HG02798 (cell line): ENCODE results near the gene CDC27.
"Not testable (repeated sequence)": the region's sequence is repeated elsewhere in the genome, so short reads cannot be mapped to it uniquely, and the experiment has no call there.

Source experiments
- ATAC-seq: cut with Tn5 transposase; IDR thresholded peaks from one replicate; pipeline ENCODE4 v1.9.1; 2021; ENCODE audit warnings: mild to moderate bottlenecking; ENCODE audit not compliant: unreplicated experiment, poor library complexity

Gene CDC27

GRCh38 chr17:47221154-47221553 is 32.1 kb upstream of the CDC27 start:
- ATAC-seq: no peak

DNA sequence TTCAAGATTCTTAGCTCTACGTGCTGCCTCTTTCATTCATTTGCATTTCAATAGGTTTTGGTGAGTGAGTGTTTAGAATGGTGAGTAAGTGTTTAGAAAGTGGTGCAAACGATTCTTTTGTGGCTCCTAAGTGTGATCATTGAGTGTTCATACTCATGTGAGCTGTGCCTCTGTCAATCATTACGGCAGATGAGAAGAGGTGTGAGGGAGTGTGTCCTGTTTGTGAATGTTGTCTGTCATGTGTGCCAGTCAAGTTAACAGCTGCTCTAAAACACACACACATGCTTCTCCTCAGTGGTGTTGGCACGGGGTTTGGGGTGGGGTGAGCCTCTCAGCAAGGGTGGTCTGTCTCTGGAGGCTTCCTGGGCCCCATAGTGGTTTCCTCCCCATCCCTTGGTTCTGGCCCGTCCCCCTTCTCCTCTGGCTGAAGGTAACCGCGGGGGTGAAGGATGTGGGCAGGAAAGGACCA is 31.5 kb upstream of the CDC27 start:
- no peak for ATAC-seq

DNA sequence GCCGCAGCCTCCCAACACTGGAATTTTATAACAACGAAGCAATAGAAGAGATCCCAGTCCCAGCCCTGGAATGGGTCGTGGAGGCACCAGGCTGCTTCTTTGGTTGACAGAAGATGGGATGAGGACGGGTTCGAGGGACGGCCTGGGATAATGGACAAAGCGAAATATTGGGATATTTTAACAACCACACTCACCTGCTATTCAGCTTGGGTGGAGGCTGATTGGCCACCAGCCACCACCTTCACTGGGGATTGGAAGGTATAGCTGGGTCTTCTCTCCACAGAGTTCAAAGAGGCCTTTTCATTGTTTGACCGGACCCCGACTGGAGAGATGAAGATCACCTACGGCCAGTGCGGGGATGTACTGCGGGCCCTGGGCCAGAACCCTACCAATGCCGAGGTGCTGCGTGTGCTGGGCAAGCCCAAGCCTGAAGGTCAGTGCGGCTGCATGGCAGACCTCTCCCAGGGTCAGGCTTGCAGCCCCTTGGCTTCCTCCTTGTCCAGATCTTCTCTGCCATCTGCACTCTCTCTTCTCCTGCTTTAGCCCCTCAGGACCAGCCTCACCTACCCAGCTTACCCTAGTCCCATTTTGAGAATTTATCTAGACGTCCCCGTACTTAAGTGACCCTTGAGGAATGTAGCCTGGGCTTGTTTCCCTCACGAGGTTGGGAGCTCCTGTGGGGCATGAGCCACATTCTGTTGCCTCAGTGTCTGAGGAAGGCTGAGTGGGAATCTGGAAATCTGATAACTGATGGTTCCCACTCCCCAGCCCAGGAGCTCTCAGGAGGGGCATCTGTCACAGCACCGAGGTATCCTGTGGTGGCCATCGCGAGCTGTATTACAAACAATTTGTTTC is 30.8 kb upstream of the CDC27 start:
- ATAC-seq: no peak

- no peak for ATAC-seq
These were observed 29.9 kb upstream of the CDC27 start for GRCh38 chr17:47218896-47219430.

DNA sequence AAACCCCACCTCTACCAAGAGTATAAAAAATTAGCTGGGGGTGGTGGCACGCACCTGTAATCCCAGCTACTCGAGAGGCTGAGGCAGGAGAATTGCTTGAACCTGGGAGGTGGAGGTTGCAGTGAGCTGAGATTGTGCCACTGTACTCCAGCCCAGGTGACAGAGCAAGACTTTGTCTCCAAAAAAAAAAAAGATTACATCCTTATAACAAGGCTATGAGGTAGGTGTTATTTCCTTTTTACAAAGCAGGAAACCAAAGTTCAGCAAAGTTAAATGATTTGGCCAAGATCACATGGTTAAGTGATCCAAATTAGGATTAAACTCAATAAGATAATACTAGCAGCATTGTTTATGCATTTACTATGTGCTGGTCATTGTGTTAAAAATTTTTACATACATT is 28.2 kb upstream of the CDC27 start:
- not testable (repeated sequence) for ATAC-seq

DNA sequence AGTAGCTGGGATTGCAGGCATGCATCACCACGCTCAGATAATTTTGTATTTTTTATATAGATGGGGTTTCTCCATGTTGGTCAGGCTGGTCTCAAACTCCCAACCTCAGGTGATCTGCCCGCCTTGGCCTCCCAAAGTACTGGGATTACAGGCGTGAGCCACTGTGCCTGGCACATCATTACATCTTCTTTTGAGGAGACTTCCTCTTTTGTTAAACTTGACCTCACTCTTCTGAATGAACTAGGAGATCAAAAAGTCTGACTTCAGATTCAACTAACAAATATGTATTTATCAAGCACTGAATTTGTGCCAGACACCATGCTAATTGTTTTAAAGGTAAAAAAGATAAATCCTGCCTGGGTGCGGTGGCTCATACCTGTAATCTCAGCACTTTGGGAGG is 27.7 kb upstream of the CDC27 start:
- not testable (repeated sequence) for ATAC-seq

DNA sequence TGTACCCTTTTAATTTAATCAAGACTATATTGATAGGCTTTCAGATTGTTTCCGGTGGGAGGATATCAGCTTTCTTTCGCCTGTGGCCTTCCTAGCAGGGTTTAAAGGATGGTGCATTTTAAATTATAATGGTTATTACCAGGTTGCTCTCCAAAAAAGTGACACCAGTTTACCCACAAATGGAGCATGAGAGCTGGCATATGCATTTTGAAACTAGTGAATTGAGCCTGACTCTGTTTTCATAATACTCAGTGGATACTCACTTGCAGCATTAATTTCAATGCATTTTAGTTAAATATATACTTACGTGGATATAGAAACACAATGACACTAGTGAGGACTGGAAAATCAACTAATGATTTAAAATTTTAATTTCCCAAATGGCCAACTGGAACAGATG is 25.8 kb upstream of the CDC27 start:
- no peak for ATAC-seq

DNA sequence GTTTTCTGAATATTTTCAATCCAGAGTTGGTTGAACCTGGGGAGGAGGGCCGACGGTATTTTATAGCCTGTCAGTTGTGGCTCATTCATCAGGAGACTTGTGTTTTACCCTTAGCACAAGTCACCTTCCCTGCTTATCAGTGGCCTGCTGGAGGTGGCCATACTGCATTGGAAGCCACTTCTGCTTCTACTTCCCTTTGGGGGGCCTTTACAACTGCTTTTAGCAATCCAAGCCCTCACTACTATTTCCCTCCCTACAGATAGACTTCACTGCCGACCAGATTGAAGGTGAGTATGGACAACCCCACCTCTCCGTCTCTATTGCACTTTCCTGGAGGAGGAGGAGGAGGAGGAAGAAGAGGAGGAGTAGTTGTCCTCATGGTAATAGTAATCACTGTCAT is 24.4 kb upstream of the CDC27 start:
- ATAC-seq: no peak

- ATAC-seq: no peak
These were observed 23.4 kb upstream of the CDC27 start for GRCh38 chr17:47212458-47212857.

DNA sequence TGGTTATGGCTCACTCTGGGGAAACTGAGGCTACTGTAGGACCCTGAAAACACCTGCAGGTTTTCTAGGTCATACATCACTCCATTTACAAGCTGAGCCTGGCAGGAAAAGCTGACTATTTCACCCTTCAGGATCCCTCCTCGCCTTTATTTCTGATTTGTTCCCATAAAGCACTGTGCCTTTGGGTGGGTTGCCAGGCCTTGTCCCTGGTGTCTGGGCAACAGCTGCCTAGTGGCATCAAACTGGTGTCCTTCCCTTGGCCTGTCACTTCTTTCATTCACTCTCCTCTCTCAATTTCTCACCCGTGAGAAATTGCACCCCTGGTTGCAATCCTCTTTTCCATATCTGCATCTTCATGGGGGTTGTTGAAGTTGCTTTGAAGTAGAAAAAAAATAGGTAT is 21.7 kb upstream of the CDC27 start:
- ATAC-seq: no peak

- ATAC-seq: no peak
These were observed 21.0 kb upstream of the CDC27 start for GRCh38 chr17:47210105-47210504.

DNA sequence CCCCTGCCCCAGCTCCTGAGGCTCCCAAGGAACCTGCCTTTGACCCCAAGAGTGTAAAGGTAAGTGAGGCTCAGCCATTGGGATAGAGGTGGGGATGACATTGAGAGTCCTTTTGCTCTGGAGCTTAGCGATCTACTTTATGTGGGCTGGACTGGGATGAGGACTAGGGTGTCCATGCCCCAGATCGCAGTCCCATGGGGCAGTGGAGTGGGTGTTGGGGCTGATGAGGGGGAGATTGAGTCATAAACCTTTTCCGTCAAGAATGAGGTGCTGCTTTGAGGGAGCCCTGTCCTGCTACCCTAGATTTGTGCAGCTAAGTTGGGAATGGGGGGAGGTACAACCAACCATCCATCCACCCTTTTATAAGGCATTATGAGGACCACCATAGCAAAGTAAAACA is 20.4 kb upstream of the CDC27 start:
- no peak for ATAC-seq

DNA sequence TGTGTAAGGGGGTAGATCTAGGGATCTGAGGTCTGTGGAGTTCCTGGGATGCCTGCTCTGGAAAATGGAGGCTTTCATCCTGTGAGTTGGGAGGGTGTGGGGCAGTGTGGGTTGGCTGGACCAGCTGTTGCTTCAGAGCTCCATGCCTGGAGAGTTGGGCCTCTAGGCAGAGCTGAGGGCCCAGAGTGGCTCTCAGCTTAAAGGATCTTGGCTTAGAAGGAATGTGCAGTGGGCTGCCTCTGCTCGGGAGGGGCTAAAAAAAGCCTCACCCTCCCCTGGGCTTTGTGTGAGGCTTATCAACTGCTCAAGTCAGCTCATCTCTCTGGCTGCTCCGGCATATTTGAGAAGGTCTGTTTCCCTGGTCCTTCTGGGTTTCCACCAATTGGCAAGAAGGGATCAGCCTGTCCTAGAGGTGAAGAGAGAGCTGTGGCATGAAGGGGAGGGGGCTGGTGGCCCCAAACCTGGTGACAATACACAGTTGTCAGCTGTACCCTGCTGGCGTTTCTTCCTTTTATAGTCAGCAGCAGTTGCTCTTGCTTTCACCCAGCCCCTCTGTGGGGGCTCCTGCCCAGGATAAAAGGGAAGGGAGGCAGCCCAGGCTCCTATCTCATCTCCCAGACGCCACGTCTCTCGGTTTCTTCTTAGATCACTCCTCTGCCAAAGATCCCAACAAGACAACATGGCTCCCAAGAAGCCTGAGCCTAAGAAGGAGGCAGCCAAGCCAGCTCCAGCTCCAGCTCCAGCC is 19.8 kb upstream of the CDC27 start, which contains the start of gene MYL4:
MYL4 (plus strand) TSS at position 605 of the 745 bp plus-strand sequence; CDS start at position 680, 75 bp downstream.
- ATAC-seq: no peak

GRCh38 chr17:47207143-47208067 is 18.3 kb upstream of the CDC27 start:
- ATAC-seq: no peak

DNA sequence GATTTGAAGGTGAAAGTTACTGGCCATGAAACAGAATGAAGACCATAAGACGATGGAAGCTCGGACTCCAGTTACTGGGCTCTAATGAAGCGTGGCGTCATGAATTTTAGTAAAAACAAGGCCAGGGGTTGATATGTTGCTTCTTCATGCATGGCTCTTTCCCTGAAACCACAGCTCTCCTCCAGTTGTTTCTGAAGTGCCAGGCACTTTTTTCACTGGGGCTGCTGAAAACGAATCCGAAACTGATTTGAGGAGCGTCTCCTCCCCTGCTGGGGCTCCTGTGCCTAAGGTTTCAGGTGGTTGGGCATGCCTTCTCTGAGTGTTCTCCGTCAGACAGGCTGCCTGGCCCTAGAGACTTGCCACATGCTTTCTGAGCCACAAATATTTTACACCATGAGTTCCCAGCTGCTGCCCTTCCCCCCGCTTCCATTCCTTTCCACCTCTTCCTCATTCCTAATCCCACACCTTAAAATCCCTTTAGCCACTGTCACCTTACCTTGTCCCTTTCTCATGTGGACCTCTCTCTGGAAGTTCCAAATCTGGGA is 16.4 kb upstream of the CDC27 start:
- ATAC-seq: peak; percentile 45

- ATAC-seq: peak; percentile 54
These were observed 15.8 kb upstream of the CDC27 start for GRCh38 chr17:47204722-47205418.

- no peak for ATAC-seq
These were observed 15.1 kb upstream of the CDC27 start for GRCh38 chr17:47203984-47204721.

- ATAC-seq: no peak
These were observed 12.1 kb upstream of the CDC27 start for GRCh38 chr17:47201166-47201565.

GRCh38 chr17:47200325-47200664 is 11.2 kb upstream of the CDC27 start:
- ATAC-seq: no peak
